T-helper 9 cell (primary cell): ENCODE results near the gene COA3.
A peak's percentile ranks its signal among the peaks of the same experiment; 100 is the strongest.

Experiments
- DNase-seq: peaks from one replicate; pipeline ENCODE4 v3.0.0-alpha.2; 2020
- total RNA-seq, 2 donors: gene quantifications; one replicate each; lab custom pipeline; 2026; lab: John Stamatoyannopoulos, UW

The COA3 gene
- 5.1 to 23.6 reads per million in 2 donors for total RNA-seq

- DNase-seq = peak; percentile 60
Measured at GRCh38 chr17:42798383-42799380, at the start of gene COA3, which contains the start of gene CNTD1. TSS of gene COA3 (minus strand) at chr17:42798704. CDS start at chr17:42798681, 23 bp downstream. TSS of gene CNTD1 (plus strand) at chr17:42798861. CDS start at chr17:42799068, 207 bp downstream.

- DNase-seq = no peak
Measured at GRCh38 chr17:42848093-42848492, 49.6 kb upstream of the COA3 start.

GRCh38 chr17:42846594-42847280, 48.2 kb upstream of the COA3 start:
- no peak for DNase-seq

- DNase-seq = no peak
Measured at GRCh38 chr17:42845918-42846593, 47.6 kb upstream of the COA3 start.

GRCh38 chr17:42845556-42845917, 47.0 kb upstream of the COA3 start:
- DNase-seq = no peak

- no peak for DNase-seq
Measured at GRCh38 chr17:42844761-42845555, 46.5 kb upstream of the COA3 start.

GRCh38 chr17:42844271-42844670, 45.8 kb upstream of the COA3 start, which contains the start of gene AOC2:
TSS of gene AOC2 (plus strand) at chr17:42844580. CDS start at chr17:42844627, 47 bp downstream.
- no peak for DNase-seq

GRCh38 chr17:42843358-42843934, 44.9 kb upstream of the COA3 start:
- no peak for DNase-seq

GRCh38 chr17:42841975-42842685, 43.6 kb upstream of the COA3 start:
- DNase-seq = no peak

- no peak for DNase-seq
Measured at GRCh38 chr17:42835732-42836131, 37.2 kb upstream of the COA3 start.

GRCh38 chr17:42833767-42834422, 35.4 kb upstream of the COA3 start:
- DNase-seq = no peak

- DNase-seq = peak; percentile 84
Measured at GRCh38 chr17:42832934-42833766, 34.6 kb upstream of the COA3 start, which contains the start of gene PSME3. TSS of gene PSME3 (plus strand) at chr17:42833397. CDS start at chr17:42833632, 235 bp downstream.

- DNase-seq = no peak
Measured at GRCh38 chr17:42832213-42832933, 33.9 kb upstream of the COA3 start.

- DNase-seq = no peak
Measured at GRCh38 chr17:42830971-42831370, 32.5 kb upstream of the COA3 start.

GRCh38 chr17:42827472-42827871, 29.0 kb upstream of the COA3 start:
- DNase-seq = no peak

GRCh38 chr17:42821176-42821575, 22.7 kb upstream of the COA3 start:
- DNase-seq = no peak

- peak; percentile 58 for DNase-seq
Measured at GRCh38 chr17:42819939-42820535, 21.5 kb upstream of the COA3 start.

- no peak for DNase-seq
Measured at GRCh38 chr17:42818379-42818778, 19.9 kb upstream of the COA3 start.
